ENCODE results near the gene RPTOR. TPM values are rescaled to one million over a fixed set of nuclear protein-coding genes. Genes with fewer than 3 reads are reported as not detected.
"Not testable (repeated sequence)": the region's sequence is repeated elsewhere in the genome, so short reads cannot be mapped to it uniquely, and the experiment has no call there.

The RPTOR gene
- total RNA-seq, 2 experiments from 2014 or later: 53.1 to 54.0 TPM

GRCh38 chr17:80738020-80738808 is 193.6 kb downstream of the RPTOR start:
- Mint-ChIP-seq H3K36me3 (ENCODE audit: low read depth) (peaks cover 54% of the 10 kb centered on the region), H3K4me1 (ENCODE audit: low read depth) (peaks cover 91% of the 10 kb centered on the region), H3K27ac (peak overlapping the region; percentile 94), H3K27me3 (ENCODE audit: low read depth) (no peaks in the 10 kb centered on the region), H3K4me3 (no peak overlapping the region), H3K9me3 (ENCODE audit: insufficient read depth) (no peaks in the 10 kb centered on the region)
- CTCF ChIA-PET: interaction anchor here (0.8 to 1.7 kb wide), 5 partner anchors 17 to 89 kb away, joined by 3 to 4 read pairs (median 3); no protein-coding TSS in a partner anchor
- POLR2A ChIA-PET: interaction anchor here (2.0 kb wide), 1 partner anchor 283 kb away, joined by 4 read pairs; no protein-coding TSS in a partner anchor
- no peak for ATAC-seq
- no peak for DNase-seq

- Mint-ChIP-seq H3K4me1 (ENCODE audit: low read depth) (peaks cover 85% of the 10 kb centered on the region), H3K4me3 (peak overlapping the region; percentile 47), H3K36me3 (ENCODE audit: low read depth) (peaks cover 50% of the 10 kb centered on the region), H3K27ac (peak overlapping the region; percentile 94), H3K27me3 (ENCODE audit: low read depth) (no peaks in the 10 kb centered on the region), H3K9me3 (ENCODE audit: insufficient read depth) (no peaks in the 10 kb centered on the region)
- peak; percentile 46 for DNase-seq
- ATAC-seq: peak; percentile 57
- ChIA-PET POLR2A (interaction anchor here (0.8 to 2.0 kb wide), 4 partner anchors 8 to 284 kb away, joined by 3 to 6 read pairs (median 4); no protein-coding TSS in a partner anchor), CTCF (interaction anchor here (0.8 to 1.7 kb wide), 6 partner anchors 8 to 89 kb away, joined by 3 to 5 read pairs (median 3); no protein-coding TSS in a partner anchor)
These were observed 194.5 kb downstream of the RPTOR start for GRCh38 chr17:80738987-80739730.

GRCh38 chr17:80740141-80740540 is 195.5 kb downstream of the RPTOR start:
- peak overlapping the region; percentile 94 for H3K27ac Mint-ChIP-seq
- no peaks in the 10 kb centered on the region for H3K9me3 Mint-ChIP-seq (ENCODE audit: insufficient read depth)
- DNase-seq: no peak
- CTCF ChIA-PET: interaction anchor here (0.8 to 1.7 kb wide), 4 partner anchors 9 to 90 kb away, joined by 3 to 5 read pairs (median 4); no protein-coding TSS in a partner anchor
- POLR2A ChIA-PET: interaction anchor here (0.8 to 1.0 kb wide), 2 partner anchors 9 to 51 kb away, joined by 3 to 6 read pairs; no protein-coding TSS in a partner anchor
- no peak for ATAC-seq
- peaks cover 75% of the 10 kb centered on the region for H3K4me1 Mint-ChIP-seq (ENCODE audit: low read depth)
- H3K4me3 Mint-ChIP-seq: peak overlapping the region; percentile 47
- H3K36me3 Mint-ChIP-seq (ENCODE audit: low read depth): peaks cover 48% of the 10 kb centered on the region
- H3K27me3 Mint-ChIP-seq (ENCODE audit: low read depth): no peaks in the 10 kb centered on the region

- Mint-ChIP-seq H3K27me3 (ENCODE audit: low read depth) (no peaks in the 10 kb centered on the region), H3K36me3 (ENCODE audit: low read depth) (peaks cover 52% of the 10 kb centered on the region), H3K4me3 (no peak overlapping the region), H3K9me3 (ENCODE audit: insufficient read depth) (no peaks in the 10 kb centered on the region), H3K4me1 (ENCODE audit: low read depth) (peaks cover 67% of the 10 kb centered on the region), H3K27ac (peak overlapping the region; percentile 79)
- ATAC-seq (no peak), DNase-seq (no peak)
- ChIA-PET CTCF (interaction anchor here (0.9 kb wide), 1 partner anchor 31 kb away, joined by 3 read pairs; no protein-coding TSS in a partner anchor), POLR2A (no interaction called here)
These were observed 197.5 kb downstream of the RPTOR start for GRCh38 chr17:80742091-80742490.

GRCh38 chr17:80742581-80743180 is 198.0 kb downstream of the RPTOR start:
- Mint-ChIP-seq H3K27ac (peak overlapping the region; percentile 79), H3K4me1 (ENCODE audit: low read depth) (peaks cover 65% of the 10 kb centered on the region), H3K36me3 (ENCODE audit: low read depth) (peaks cover 57% of the 10 kb centered on the region), H3K27me3 (ENCODE audit: low read depth) (no peaks in the 10 kb centered on the region), H3K9me3 (ENCODE audit: insufficient read depth) (no peaks in the 10 kb centered on the region), H3K4me3 (peak overlapping the region; percentile 56)
- ChIA-PET POLR2A (no interaction called here), CTCF (interaction anchor here (0.9 to 1.4 kb wide), 4 partner anchors 10 to 30 kb away, joined by 3 to 4 read pairs (median 3); no protein-coding TSS in a partner anchor)
- DNase-seq (no peak), ATAC-seq (no peak)

- Mint-ChIP-seq H3K27me3 (ENCODE audit: low read depth) (no peaks in the 10 kb centered on the region), H3K27ac (peak overlapping the region; percentile 79), H3K36me3 (ENCODE audit: low read depth) (peaks cover 56% of the 10 kb centered on the region), H3K4me1 (ENCODE audit: low read depth) (peaks cover 59% of the 10 kb centered on the region), H3K4me3 (peak overlapping the region; percentile 56), H3K9me3 (ENCODE audit: insufficient read depth) (no peaks in the 10 kb centered on the region)
- peak; percentile 75 for ATAC-seq
- ChIA-PET CTCF (interaction anchor here (0.9 to 1.4 kb wide), 4 partner anchors 11 to 30 kb away, joined by 3 to 4 read pairs (median 3); no protein-coding TSS in a partner anchor), POLR2A (interaction anchor here (0.6 kb wide), 1 partner anchor 76 kb away, joined by 4 read pairs; no protein-coding TSS in a partner anchor)
- DNase-seq: peak; percentile 76
These were observed 198.6 kb downstream of the RPTOR start for GRCh38 chr17:80743181-80743771.

GRCh38 chr17:80743973-80744372 is 199.3 kb downstream of the RPTOR start:
- H3K27me3 Mint-ChIP-seq (ENCODE audit: low read depth); DNase-seq; H3K4me3 Mint-ChIP-seq; H3K9me3 Mint-ChIP-seq (ENCODE audit: insufficient read depth); ATAC-seq; H3K27ac Mint-ChIP-seq: not testable (repeated sequence)
- peaks cover 52% of the 10 kb centered on the region for H3K36me3 Mint-ChIP-seq (ENCODE audit: low read depth)
- CTCF ChIA-PET: interaction anchor here (1.4 kb wide), 2 partner anchors 11 to 13 kb away, joined by 3 to 4 read pairs; no protein-coding TSS in a partner anchor
- POLR2A ChIA-PET: interaction anchor here (0.6 kb wide), 1 partner anchor 76 kb away, joined by 4 read pairs; no protein-coding TSS in a partner anchor
- peaks cover 52% of the 10 kb centered on the region for H3K4me1 Mint-ChIP-seq (ENCODE audit: low read depth)

GRCh38 chr17:80744725-80745124 is 200.1 kb downstream of the RPTOR start:
- H3K27ac Mint-ChIP-seq; H3K4me3 Mint-ChIP-seq; H3K27me3 Mint-ChIP-seq (ENCODE audit: low read depth); DNase-seq; CTCF ChIA-PET; ATAC-seq; H3K9me3 Mint-ChIP-seq (ENCODE audit: insufficient read depth): not testable (repeated sequence)
- H3K36me3 Mint-ChIP-seq (ENCODE audit: low read depth): peaks cover 44% of the 10 kb centered on the region
- POLR2A ChIA-PET: interaction anchor here (0.9 kb wide), 1 partner anchor 14 kb away, joined by 3 read pairs; no protein-coding TSS in a partner anchor
- H3K4me1 Mint-ChIP-seq (ENCODE audit: low read depth): peaks cover 44% of the 10 kb centered on the region

GRCh38 chr17:80745183-80745582 is 200.5 kb downstream of the RPTOR start:
- DNase-seq: no peak
- ATAC-seq: no peak
- Mint-ChIP-seq H3K4me1 (ENCODE audit: low read depth) (peaks cover 44% of the 10 kb centered on the region), H3K27me3 (ENCODE audit: low read depth) (no peaks in the 10 kb centered on the region), H3K27ac (no peak overlapping the region), H3K9me3 (ENCODE audit: insufficient read depth) (no peaks in the 10 kb centered on the region), H3K4me3 (no peak overlapping the region), H3K36me3 (ENCODE audit: low read depth) (peaks cover 41% of the 10 kb centered on the region)
- ChIA-PET POLR2A (interaction anchor here (0.9 kb wide), 1 partner anchor 14 kb away, joined by 3 read pairs; no protein-coding TSS in a partner anchor), CTCF (interaction anchor here (1.0 kb wide), 1 partner anchor 10 kb away, joined by 3 read pairs; no protein-coding TSS in a partner anchor)

GRCh38 chr17:80746262-80746935 is 201.8 kb downstream of the RPTOR start:
- peaks cover 32% of the 10 kb centered on the region for H3K36me3 Mint-ChIP-seq (ENCODE audit: low read depth)
- POLR2A ChIA-PET: no interaction called here
- ATAC-seq (no peak), DNase-seq (no peak)
- CTCF ChIA-PET: no interaction called here
- no peaks in the 10 kb centered on the region for H3K27me3 Mint-ChIP-seq (ENCODE audit: low read depth)
- peaks cover 45% of the 10 kb centered on the region for H3K4me1 Mint-ChIP-seq (ENCODE audit: low read depth)
- no peak overlapping the region for H3K27ac Mint-ChIP-seq
- H3K9me3 Mint-ChIP-seq (ENCODE audit: insufficient read depth): no peaks in the 10 kb centered on the region
- no peak overlapping the region for H3K4me3 Mint-ChIP-seq

All from activated CD8-positive, alpha-beta T cell treated with anti-CD3 and anti-CD28 coated beads, Interleukin-2, amount 10 ng/mL, durations not matched to agents 7 days and 5 days (primary cell).